Measurements from ENCODE around the gene IL17D.

The IL17D gene

GRCh38 chr13:20702530-20702914, 977 bp upstream of the IL17D start:
- peak overlapping the region; percentile 84 for H3K4me3 ChIP-seq (ENCODE audit: low read depth, low read length)
- DNase-seq (ENCODE audit: low read depth): no peak
- TF ChIP-seq CTCF (IDR thresholded peaks at IDR 0.05; ENCODE audit: low read depth, low read length, missing control alignments): no peak

GRCh38 chr13:20703780-20704458, 420 bp downstream of the IL17D start:
- H3K4me3 ChIP-seq (ENCODE audit: low read depth, low read length): peak overlapping the region; percentile 52; the same call in 1 of the 2 replicates
- DNase-seq (ENCODE audit: low read depth): peak; percentile 38
- peak; percentile 58 for TF ChIP-seq CTCF (IDR thresholded peaks at IDR 0.05; ENCODE audit: low read depth, low read length, missing control alignments)

- TF ChIP-seq CTCF (IDR thresholded peaks at IDR 0.05; ENCODE audit: low read depth, low read length, missing control alignments): no peak
- no peak for DNase-seq (ENCODE audit: low read depth)
- H3K4me3 ChIP-seq (ENCODE audit: low read depth, low read length): no peak overlapping the region
Observed at GRCh38 chr13:20704459-20705069, 1.1 kb downstream of the IL17D start.

GRCh38 chr13:20706661-20707060, 3.2 kb downstream of the IL17D start:
- no peak for DNase-seq (ENCODE audit: low read depth)
- TF ChIP-seq CTCF (IDR thresholded peaks at IDR 0.05; ENCODE audit: low read depth, low read length, missing control alignments): no peak
- H3K4me3 ChIP-seq (ENCODE audit: low read depth, low read length): no peak overlapping the region

GRCh38 chr13:20708216-20708615, 4.7 kb downstream of the IL17D start:
- no peak for DNase-seq (ENCODE audit: low read depth)
- no peak for TF ChIP-seq CTCF (IDR thresholded peaks at IDR 0.05; ENCODE audit: low read depth, low read length, missing control alignments)
- no peak overlapping the region for H3K4me3 ChIP-seq (ENCODE audit: low read depth, low read length)

GRCh38 chr13:20709369-20709768, 5.9 kb downstream of the IL17D start:
- no peak overlapping the region for H3K4me3 ChIP-seq (ENCODE audit: low read depth, low read length)
- no peak for TF ChIP-seq CTCF (IDR thresholded peaks at IDR 0.05; ENCODE audit: low read depth, low read length, missing control alignments)
- no peak for DNase-seq (ENCODE audit: low read depth)

- H3K4me3 ChIP-seq (ENCODE audit: low read depth, low read length): no peak overlapping the region
- DNase-seq (ENCODE audit: low read depth): no peak
- no peak for TF ChIP-seq CTCF (IDR thresholded peaks at IDR 0.05; ENCODE audit: low read depth, low read length, missing control alignments)
Observed at GRCh38 chr13:20709782-20710181, 6.3 kb downstream of the IL17D start.
